Tibial nerve (tissue), 4 donors: ENCODE data around the gene SERPINB13. TPM values are rescaled to one million over a fixed set of nuclear protein-coding genes. Genes with fewer than 3 reads are reported as not detected.
"Not testable (repeated sequence)": the region's sequence is repeated elsewhere in the genome, so short reads cannot be mapped to it uniquely, and the experiment has no call there.

ENCODE experiments used
- DNase-seq, 2 donors: peaks; one replicate each; pipeline ENCODE4 v3.0.0-alpha.2; 2019; ENCODE audit warnings: low spot score in 2 of 2
- H3K27ac ChIP-seq, 4 donors: fragments of 200-600 bp; sonication (generic) in 3 of 4; one replicate each; pipeline ENCODE4 v1.5.1; 2017 to 2019; ENCODE audit warnings: mild to moderate bottlenecking in 1 of 4
- H3K27me3 ChIP-seq, 2 donors: fragments of 200-600 bp; sonication (generic) in 1 of 2; one replicate each; pipeline versions ENCODE4 v1.5.1 to v1.6.0; 2017 to 2019
- H3K36me3 ChIP-seq, 3 donors: fragments of 200-600 bp; sonication (generic); one replicate each; pipeline ENCODE4 v1.5.1; 2018 to 2019
- H3K4me1 ChIP-seq, 4 donors: fragments of 200-600 bp; sonication (generic) in 3 of 4; one replicate each; pipeline ENCODE4 v1.5.1; 2017 to 2019
- H3K4me3 ChIP-seq, 4 donors: fragments of 200-600 bp; sonication (generic) in 3 of 4; one replicate each; pipeline ENCODE4 v1.5.1; 2017 to 2019; ENCODE audit warnings: mild to moderate bottlenecking in 1 of 4, moderate library complexity in 1 of 4
- H3K9me3 ChIP-seq, 4 donors: fragments of 200-600 bp; sonication (generic) in 3 of 4; one replicate each; pipeline ENCODE4 v1.5.1; 2017 to 2019
- EP300 ChIP-seq, 2 donors: sonication (generic); formaldehyde crosslinking; IDR thresholded peaks; one replicate each; pipeline ENCODE4 v1.6.1; 2017; ENCODE audit warnings: antibody characterized with exemption in 2 of 2, mild to moderate bottlenecking in 1 of 2
- POLR2A ChIP-seq, 2 donors: fragments of 450-650 bp; IDR thresholded peaks; one replicate each; pipeline ENCODE4 v1.6.1; 2017; ENCODE audit warnings: antibody characterized with exemption in 2 of 2, mild to moderate bottlenecking in 2 of 2, moderate library complexity in 2 of 2
- WGBS, 2 donors: methylation state at CpG; one replicate each; pipeline ENCODE4 v1.1.5; 2018; 5-methylcytosine and 5-hydroxymethylcytosine counted together
- total RNA-seq, 4 donors: library from RNA; depleted of rRNA; stranded (reverse); fragments of >200 nt; gene quantifications; one replicate each; pipeline ENCODE4 v1.1.0, GENCODE V29; 2016
- TF ChIP-seq, protein P1 (sequence below), 5 experiments: fragments of 200-600 bp in 3 of 5; fragments of 450-650 bp in 2 of 5; sonication (generic) in 3 of 5; IDR thresholded peaks; one replicate each; pipeline ENCODE4 v1.5.1; 2016 to 2019; ENCODE audit warnings: antibody characterized with exemption in 5 of 5, mild to moderate bottlenecking in 3 of 5, moderate library complexity in 2 of 5

The SERPINB13 gene
- total RNA-seq, 4 donors from 2014 or later = not detected

DNA sequence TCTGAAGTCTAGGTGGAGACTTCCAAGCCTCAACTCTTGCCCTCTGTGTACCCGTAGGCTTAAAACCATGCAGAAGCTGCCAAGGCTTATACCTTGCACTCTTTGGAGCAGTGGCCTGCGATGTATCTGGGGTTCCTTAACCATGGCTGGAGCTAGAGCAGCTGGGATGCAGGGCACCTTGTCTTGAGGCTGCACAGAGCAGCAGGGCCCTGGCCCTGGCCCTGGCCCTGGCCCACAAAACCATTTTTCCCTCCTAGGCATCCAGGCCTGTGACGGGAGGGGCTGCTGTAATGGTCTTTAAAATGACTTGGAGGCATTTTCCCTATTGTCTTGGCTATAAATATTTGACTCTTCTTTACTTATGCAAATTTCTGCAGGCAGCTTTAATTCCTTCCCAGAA is 37.7 kb downstream of the SERPINB13 start:
- TF ChIP-seq EP300 (IDR thresholded peaks at IDR 0.05) = no peak
- Histone ChIP-seq H3K4me3 (no peak overlapping the region), H3K27me3 (no peaks in the 10 kb centered on the region), H3K36me3 (no peaks in the 10 kb centered on the region), H3K9me3 (peaks cover 0 to 47% (median 4%) of the 10 kb centered on the region in 4 donors), H3K27ac (no peak overlapping the region), H3K4me1 (no peaks in the 10 kb centered on the region)
- 88 to 93% methylated on average over 3 of the region's 3 CpGs for WGBS, 2 donors
- DNase-seq = no peak

DNA sequence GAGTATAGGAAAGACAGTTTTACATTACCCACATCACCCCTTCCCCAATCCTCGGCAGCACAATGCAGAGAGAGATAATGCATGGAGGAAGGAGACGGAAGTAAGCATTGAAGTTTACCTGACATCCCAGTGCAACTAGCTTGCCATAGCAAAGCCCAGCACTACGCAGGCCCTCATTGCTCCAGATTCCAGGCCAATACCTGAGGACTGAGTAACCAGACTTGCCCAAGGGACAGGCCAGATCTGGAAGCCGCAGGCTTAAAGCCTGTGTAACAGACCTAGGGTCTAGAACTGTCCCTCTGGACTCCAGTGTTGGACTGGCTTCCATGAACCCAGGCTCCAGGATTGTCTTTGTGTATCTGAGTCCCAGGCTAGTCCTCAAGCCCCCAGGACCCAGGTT is 39.3 kb downstream of the SERPINB13 start:
- no peak for DNase-seq
- Histone ChIP-seq H3K27me3 (no peaks in the 10 kb centered on the region), H3K27ac (no peak overlapping the region), H3K4me1 (no peaks in the 10 kb centered on the region), H3K9me3 (peaks cover 0 to 38% (median 4%) of the 10 kb centered on the region in 4 donors), H3K36me3 (no peaks in the 10 kb centered on the region), H3K4me3 (no peak overlapping the region)
- 77 to 84% methylated on average over 4 of the region's 4 CpGs for WGBS, 2 donors
- TF ChIP-seq EP300 (IDR thresholded peaks at IDR 0.05) = no peak
- TF ChIP-seq POLR2A (IDR thresholded peaks at IDR 0.05) = no peak
- TF ChIP-seq, protein P1, sequence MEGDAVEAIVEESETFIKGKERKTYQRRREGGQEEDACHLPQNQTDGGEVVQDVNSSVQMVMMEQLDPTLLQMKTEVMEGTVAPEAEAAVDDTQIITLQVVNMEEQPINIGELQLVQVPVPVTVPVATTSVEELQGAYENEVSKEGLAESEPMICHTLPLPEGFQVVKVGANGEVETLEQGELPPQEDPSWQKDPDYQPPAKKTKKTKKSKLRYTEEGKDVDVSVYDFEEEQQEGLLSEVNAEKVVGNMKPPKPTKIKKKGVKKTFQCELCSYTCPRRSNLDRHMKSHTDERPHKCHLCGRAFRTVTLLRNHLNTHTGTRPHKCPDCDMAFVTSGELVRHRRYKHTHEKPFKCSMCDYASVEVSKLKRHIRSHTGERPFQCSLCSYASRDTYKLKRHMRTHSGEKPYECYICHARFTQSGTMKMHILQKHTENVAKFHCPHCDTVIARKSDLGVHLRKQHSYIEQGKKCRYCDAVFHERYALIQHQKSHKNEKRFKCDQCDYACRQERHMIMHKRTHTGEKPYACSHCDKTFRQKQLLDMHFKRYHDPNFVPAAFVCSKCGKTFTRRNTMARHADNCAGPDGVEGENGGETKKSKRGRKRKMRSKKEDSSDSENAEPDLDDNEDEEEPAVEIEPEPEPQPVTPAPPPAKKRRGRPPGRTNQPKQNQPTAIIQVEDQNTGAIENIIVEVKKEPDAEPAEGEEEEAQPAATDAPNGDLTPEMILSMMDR (IDR thresholded peaks at IDR 0.05) = no peak

DNA sequence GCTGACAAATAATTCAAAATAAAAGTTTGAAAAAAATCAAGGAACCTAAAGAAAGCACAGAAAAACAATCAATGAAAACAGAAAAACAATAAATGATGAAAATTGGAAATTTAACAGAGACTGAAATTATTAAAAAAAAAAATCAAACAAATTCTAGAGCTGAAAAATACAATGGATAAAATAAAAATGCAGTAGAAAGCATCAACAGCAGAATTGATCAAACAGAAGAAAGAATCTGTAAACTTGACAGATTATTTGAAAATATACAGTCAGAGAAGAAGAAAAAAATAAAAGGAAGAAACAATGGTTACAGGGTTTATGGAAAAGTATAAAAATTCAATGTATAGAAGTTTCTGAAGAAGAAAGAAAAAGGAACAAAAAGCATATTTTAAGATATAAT is 40.7 kb downstream of the SERPINB13 start:
- no peak overlapping the region for H3K4me3 ChIP-seq
- H3K4me1 ChIP-seq = no peaks in the 10 kb centered on the region
- DNase-seq = no peak
- TF ChIP-seq POLR2A (IDR thresholded peaks at IDR 0.05) (no peak), EP300 (IDR thresholded peaks at IDR 0.05) (no peak)
- TF ChIP-seq, protein P1 (IDR thresholded peaks at IDR 0.05) = no peak
- H3K27me3 ChIP-seq = no peaks in the 10 kb centered on the region
- peaks cover 0 to 38% (median 4%) of the 10 kb centered on the region in 4 donors for H3K9me3 ChIP-seq
- H3K27ac ChIP-seq = no peak overlapping the region
- no peaks in the 10 kb centered on the region for H3K36me3 ChIP-seq

DNA sequence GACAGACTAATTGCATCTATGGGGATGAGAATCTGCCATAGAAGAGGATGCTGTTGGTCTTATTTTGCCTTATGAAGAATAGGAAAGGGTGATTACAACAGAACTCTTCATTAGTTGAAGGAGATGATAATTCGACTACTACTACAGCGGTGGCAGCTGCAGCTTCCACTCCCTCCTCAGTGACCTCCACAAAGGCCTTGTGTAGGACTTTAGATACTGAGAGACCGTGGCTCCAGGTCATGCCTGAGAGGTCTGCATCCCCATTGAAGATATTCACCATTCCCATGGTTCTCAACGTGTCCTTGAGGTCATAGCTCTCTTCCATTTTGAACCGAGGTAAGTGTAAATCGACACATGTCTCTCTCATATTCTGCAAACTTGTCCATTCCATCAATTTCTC is 50.6 kb downstream of the SERPINB13 start:
- no peak overlapping the region for H3K27ac ChIP-seq
- peaks cover 0 to 3% (median 0%) of the 10 kb centered on the region in 4 donors for H3K9me3 ChIP-seq
- H3K4me3 ChIP-seq = no peak overlapping the region
- H3K36me3 ChIP-seq = no peaks in the 10 kb centered on the region
- H3K27me3 ChIP-seq = no peaks in the 10 kb centered on the region
- TF ChIP-seq POLR2A (IDR thresholded peaks at IDR 0.05) (no peak), EP300 (IDR thresholded peaks at IDR 0.05) (no peak)
- TF ChIP-seq, protein P1 (IDR thresholded peaks at IDR 0.05) = no peak
- H3K4me1 ChIP-seq = no peaks in the 10 kb centered on the region
- no peak for DNase-seq
- WGBS, 2 donors = 87% methylated on average over 6 of the region's 6 CpGs

DNA sequence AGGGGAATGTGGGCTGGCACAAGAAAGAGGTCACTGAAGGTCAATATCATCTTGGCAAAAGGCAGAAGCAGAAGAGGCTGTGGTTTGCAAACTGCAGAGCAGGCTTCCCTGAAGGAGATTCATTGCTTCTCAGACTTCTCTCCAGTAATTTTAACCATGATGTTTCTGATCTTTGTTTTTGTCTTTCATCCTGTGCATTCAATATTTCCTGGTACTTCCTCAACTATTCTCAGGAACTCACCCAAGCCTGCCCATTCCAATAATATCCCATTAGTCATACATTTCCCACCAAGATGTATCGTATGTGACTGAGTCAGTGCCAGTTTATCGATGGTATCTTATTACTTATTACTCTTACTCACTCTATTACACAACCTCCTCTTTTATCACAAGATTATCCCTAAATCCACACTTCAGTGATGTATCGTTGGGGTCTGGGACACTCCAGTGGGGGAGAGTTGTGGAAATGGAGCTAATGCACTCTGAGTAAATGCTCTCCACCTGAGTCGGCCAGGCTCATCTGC is 54.1 kb downstream of the SERPINB13 start:
- DNase-seq, H3K27me3 ChIP-seq, H3K36me3 ChIP-seq, H3K4me3 ChIP-seq, H3K4me1 ChIP-seq, H3K9me3 ChIP-seq, H3K27ac ChIP-seq: not testable (repeated sequence)
- 88 to 90% methylated on average over 4 of the region's 4 CpGs for WGBS, 2 donors

DNA sequence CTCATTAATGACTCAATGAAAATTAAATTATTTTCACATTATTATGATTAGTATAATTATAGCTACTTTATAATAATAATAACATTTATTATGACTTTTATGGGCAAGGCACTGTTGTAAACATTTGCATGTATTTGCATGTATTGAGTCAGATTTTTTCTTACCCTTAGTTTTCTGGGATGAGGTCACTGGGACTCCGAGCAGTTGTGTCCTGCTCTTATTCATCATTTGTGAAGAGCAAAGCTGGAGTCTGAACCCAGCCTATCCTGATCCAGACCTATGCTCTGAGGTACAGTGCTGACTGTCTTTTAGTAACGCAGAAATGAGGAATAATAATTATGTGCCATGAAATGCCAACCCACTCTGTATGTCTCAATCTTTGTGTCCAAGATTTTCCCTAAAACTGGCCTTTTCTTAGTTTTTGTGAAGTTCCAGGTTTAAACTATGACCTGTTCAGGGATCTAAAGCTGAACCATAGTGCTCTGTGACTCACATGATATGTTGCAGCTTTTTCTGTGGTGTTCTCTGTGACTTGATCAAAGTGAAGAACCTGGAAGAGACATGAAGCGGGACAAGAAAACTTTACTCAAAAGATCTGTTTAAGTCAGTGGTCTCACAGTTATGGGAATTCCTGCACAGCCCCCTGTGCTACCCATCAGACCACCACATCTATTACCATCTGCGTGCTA is 55.7 kb downstream of the SERPINB13 start:
- WGBS, 2 donors = 89 to 90% methylated on average over 4 of the region's 4 CpGs
- H3K4me1 ChIP-seq, DNase-seq, H3K36me3 ChIP-seq, H3K4me3 ChIP-seq, H3K27ac ChIP-seq, H3K27me3 ChIP-seq, H3K9me3 ChIP-seq: not testable (repeated sequence)

DNA sequence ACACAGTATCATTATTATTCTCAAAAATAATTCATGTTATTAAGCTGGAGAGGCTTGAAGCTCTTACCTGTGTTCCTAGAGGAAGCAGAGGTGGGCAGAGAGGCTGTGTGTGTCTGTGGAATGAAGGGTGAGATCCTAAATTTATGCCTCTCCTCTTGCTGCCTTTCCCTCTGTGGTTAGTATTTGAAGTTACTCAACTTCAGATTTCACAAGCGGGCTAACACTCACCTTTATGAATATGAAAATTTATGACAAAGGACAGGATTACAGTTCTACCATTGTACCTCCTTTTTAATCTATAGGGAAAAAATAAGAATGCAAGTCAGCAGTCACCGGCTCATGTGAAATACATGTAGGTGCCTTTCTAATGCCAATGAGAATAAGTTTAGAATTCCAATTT is 57.0 kb downstream of the SERPINB13 start, which contains the start of gene SERPINB4:
TSS of gene SERPINB4 (minus strand) at position 115 of the 400 bp plus-strand sequence. CDS start 679 bp downstream, outside the sequence.
- not testable (repeated sequence) for H3K4me1 ChIP-seq, H3K27ac ChIP-seq, H3K27me3 ChIP-seq, H3K9me3 ChIP-seq, H3K36me3 ChIP-seq, H3K4me3 ChIP-seq, DNase-seq
- WGBS, 2 donors = 89 to 98% methylated on average over 1 to 2 of the region's 2 CpGs

DNA sequence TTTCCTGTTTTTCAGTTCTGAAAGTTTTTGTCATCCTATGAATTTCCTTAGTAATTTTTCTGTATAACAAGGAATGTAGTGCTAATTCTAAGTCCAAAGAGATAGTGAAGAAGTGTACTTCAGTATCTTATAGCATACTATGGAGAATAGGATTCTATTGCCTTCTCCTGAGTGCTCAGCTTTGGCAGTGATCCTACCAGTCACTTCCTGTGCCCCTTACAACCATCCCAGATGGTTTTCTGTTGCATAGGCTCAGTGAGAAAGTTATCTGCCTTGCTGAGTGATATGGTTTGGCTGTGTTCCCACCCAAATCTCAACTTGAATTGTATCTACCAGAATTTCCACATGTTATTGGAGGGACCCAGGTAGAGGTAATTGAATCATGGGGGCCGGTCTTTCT is 57.6 kb downstream of the SERPINB13 start:
- H3K27me3 ChIP-seq, H3K9me3 ChIP-seq, H3K4me3 ChIP-seq, H3K4me1 ChIP-seq, DNase-seq, H3K36me3 ChIP-seq, H3K27ac ChIP-seq: not testable (repeated sequence)
- 92 to 93% methylated on average over 1 of the region's 1 CpG for WGBS, 2 donors
